SK-N-MC (cell line): ENCODE results near the gene CNTN2.

ENCODE experiments used
- EZH2 ChIP-seq: fragments of 200-600 bp; sonication (generic); IDR thresholded peaks from one replicate; pipeline ENCODE4 v1.6.1; 2017; ENCODE audit warnings: antibody characterized with exemption
- POLR2AphosphoS5 ChIP-seq: IDR thresholded peaks from 2 replicates; pipeline ENCODE4 v1.6.1; 2012; ENCODE audit warnings: mild to moderate bottlenecking, low read depth, low read length, borderline replicate concordance

GRCh38 chr1:205060746-205061145 is 17.7 kb downstream of the CNTN2 start:
- TF ChIP-seq EZH2 (no peak), POLR2AphosphoS5 (no peak)
